HEK293 (cell line): Measurements from ENCODE around the gene CNPY4.

ENCODE experiments used
- CTCF ChIP-seq: fragments of 450-650 bp; formaldehyde crosslinking; IDR thresholded peaks from 2 replicates; pipeline ENCODE4 v1.5.1; 2016; ENCODE audit warnings: missing biosample characterization, missing genetic modification characterization
- KLF17 ChIP-seq: fragments of 450-650 bp; formaldehyde crosslinking; IDR thresholded peaks from 2 replicates; pipeline ENCODE4 v1.5.1; 2016; ENCODE audit warnings: missing biosample characterization, missing genetic modification characterization
- MZF1 ChIP-seq: fragments of 450-650 bp; formaldehyde crosslinking; IDR thresholded peaks from 2 replicates; pipeline ENCODE4 v1.5.1; 2017; ENCODE audit warnings: missing biosample characterization, missing genetic modification characterization, borderline replicate concordance
- SALL2 ChIP-seq: fragments of 450-650 bp; formaldehyde crosslinking; IDR thresholded peaks from 2 replicates; pipeline ENCODE4 v1.5.0; 2017; ENCODE audit warnings: missing biosample characterization, mild to moderate bottlenecking, missing genetic modification characterization, borderline replicate concordance
- SP2 ChIP-seq: fragments of 450-650 bp; formaldehyde crosslinking; IDR thresholded peaks from 2 replicates; pipeline ENCODE4 v1.5.1; 2016; ENCODE audit warnings: missing biosample characterization, missing genetic modification characterization
- ZBTB49 ChIP-seq: fragments of 450-650 bp; formaldehyde crosslinking; IDR thresholded peaks from 2 replicates; pipeline ENCODE4 v1.5.1; 2016; ENCODE audit warnings: missing biosample characterization, missing genetic modification characterization, low read depth
- ZNF146 ChIP-seq: fragments of 450-650 bp; formaldehyde crosslinking; IDR thresholded peaks from 2 replicates; pipeline ENCODE4 v1.5.1; 2016; ENCODE audit warnings: missing biosample characterization, missing genetic modification characterization
- ZNF549 ChIP-seq: fragments of 450-650 bp; IDR thresholded peaks from 2 replicates; pipeline ENCODE4 v1.5.1; 2018; ENCODE audit warnings: missing biosample characterization, missing genetic modification characterization, mild to moderate bottlenecking, inconsistent platforms, moderate library complexity

GRCh38 chr7:100069991-100070390, 49.4 kb upstream of the CNPY4 start:
- TF ChIP-seq ZNF549 (tag by site-specific recombination) = no peak
- no peak for TF ChIP-seq MZF1 (tag by site-specific recombination)
- TF ChIP-seq CTCF (tag by site-specific recombination) = no peak
- TF ChIP-seq KLF17 (tag by site-specific recombination) = no peak
- no peak for TF ChIP-seq ZNF146
- no peak for TF ChIP-seq SP2
- no peak for TF ChIP-seq SALL2
- no peak for TF ChIP-seq ZBTB49 (tag by site-specific recombination)
